SK-N-SH treated with all-trans-retinoic acid at 6 μM for 48 hours (cell line): ENCODE measurements around the gene OR9G1.

ENCODE experiments used
- ATAC-seq: fragments of 200-7000 bp; cut with Tn5 transposase; 3 replicates; pipeline ENCODE4 v1.9.1; 2020; ENCODE audit warnings: mild to moderate bottlenecking, moderate library complexity
- ARNTL ChIP-seq: fragments of 450-650 bp; formaldehyde crosslinking; IDR thresholded peaks from 2 replicates; pipeline ENCODE4 v1.5.0; 2020; ENCODE audit warnings: low read depth, mild to moderate bottlenecking, moderate library complexity, borderline replicate concordance
- CSDC2 ChIP-seq: fragments of 250-450 bp; sonication (Bioruptor Pico); IDR thresholded peaks from 2 replicates; pipeline ENCODE4 v1.5.0; 2020; ENCODE audit warnings: mild to moderate bottlenecking, moderate library complexity
- CSRNP3 ChIP-seq: fragments of 250-450 bp; sonication (Bioruptor Pico); IDR thresholded peaks from 2 replicates; pipeline ENCODE4 v1.5.1; 2021; ENCODE audit warnings: mild to moderate bottlenecking, moderate library complexity
- ESRRG ChIP-seq: fragments of 250-450 bp; sonication (Bioruptor Pico); IDR thresholded peaks from 2 replicates; pipeline ENCODE4 v1.6.1; 2021; ENCODE audit warnings: mild to moderate bottlenecking
- GLIS3 ChIP-seq: fragments of 250-450 bp; sonication (Bioruptor Pico); IDR thresholded peaks from 2 replicates; pipeline ENCODE4 v1.5.0; 2020; ENCODE audit warnings: mild to moderate bottlenecking, moderate library complexity
- ISL1 ChIP-seq: fragments of 250-450 bp; sonication (Bioruptor Pico); IDR thresholded peaks from 2 replicates; pipeline ENCODE4 v2.1.2; 2022; ENCODE audit warnings: mild to moderate bottlenecking, moderate library complexity
- OSR1 ChIP-seq: fragments of 250-450 bp; sonication (Bioruptor Pico); IDR thresholded peaks from 2 replicates; pipeline ENCODE4 v1.8.0; 2022; ENCODE audit warnings: moderate library complexity, mild to moderate bottlenecking, inconsistent platforms
- PATZ1 ChIP-seq: fragments of 250-450 bp; sonication (Bioruptor Pico); IDR thresholded peaks from 2 replicates; pipeline ENCODE4 v1.8.0; 2020; ENCODE audit warnings: mild to moderate bottlenecking, moderate library complexity, borderline replicate concordance
- POU6F1 ChIP-seq: fragments of 250-450 bp; sonication (Bioruptor Pico); IDR thresholded peaks from 2 replicates; pipeline ENCODE4 v1.8.0; 2021; ENCODE audit warnings: low read depth, mild to moderate bottlenecking, moderate library complexity, borderline replicate concordance
- PPARA ChIP-seq: fragments of 250-450 bp; sonication (Bioruptor Pico); IDR thresholded peaks from 2 replicates; pipeline ENCODE4 v1.5.0; 2020; ENCODE audit warnings: mild to moderate bottlenecking, borderline replicate concordance
- RARB ChIP-seq: fragments of 250-450 bp; sonication (Bioruptor Pico); IDR thresholded peaks from 2 replicates; pipeline ENCODE4 v1.8.0; 2021; ENCODE audit warnings: mild to moderate bottlenecking, moderate library complexity
- SNAI2 ChIP-seq: fragments of 250-450 bp; sonication (Bioruptor Pico); IDR thresholded peaks from 2 replicates; pipeline ENCODE4 v1.5.0; 2020; ENCODE audit warnings: mild to moderate bottlenecking, moderate library complexity
- ZC3H10 ChIP-seq: fragments of 250-450 bp; sonication (Bioruptor Pico); IDR thresholded peaks from 2 replicates; pipeline ENCODE4 v1.5.1; 2021; ENCODE audit warnings: mild to moderate bottlenecking, moderate library complexity
- ZFP3 ChIP-seq: fragments of 250-450 bp; sonication (Bioruptor Pico); IDR thresholded peaks from 2 replicates; pipeline ENCODE4 v1.5.0; 2020; ENCODE audit warnings: mild to moderate bottlenecking, moderate library complexity
- ZFP30 ChIP-seq: fragments of 450-650 bp; formaldehyde crosslinking; IDR thresholded peaks from 2 replicates; pipeline ENCODE4 v1.5.0; 2022; ENCODE audit warnings: mild to moderate bottlenecking, moderate library complexity
- ZNF565 ChIP-seq: fragments of 450-650 bp; formaldehyde crosslinking; conservative IDR thresholded peaks from 2 replicates; pipeline ENCODE4 v1.5.0; 2020; ENCODE audit warnings: low read depth, mild to moderate bottlenecking, moderate library complexity
- ZNF70 ChIP-seq: fragments of 450-650 bp; formaldehyde crosslinking; IDR thresholded peaks from 2 replicates; pipeline ENCODE4 v1.5.0; 2020; ENCODE audit warnings: mild to moderate bottlenecking, moderate library complexity
- ZNF8 ChIP-seq: fragments of 450-650 bp; formaldehyde crosslinking; IDR thresholded peaks from 2 replicates; pipeline ENCODE4 v1.5.0; 2020; ENCODE audit warnings: mild to moderate bottlenecking, moderate library complexity
- TF ChIP-seq, protein P1 (sequence below): fragments of 250-450 bp; sonication (Bioruptor Pico); IDR thresholded peaks from 2 replicates; pipeline ENCODE4 v1.5.0; 2020; ENCODE audit warnings: mild to moderate bottlenecking, moderate library complexity
- TF ChIP-seq, protein P2 (sequence below): fragments of 250-450 bp; sonication (Bioruptor Pico); IDR thresholded peaks from 2 replicates; pipeline ENCODE4 v1.5.1; 2020; ENCODE audit warnings: low read depth, mild to moderate bottlenecking, moderate library complexity

OR9G1 gene

DNA sequence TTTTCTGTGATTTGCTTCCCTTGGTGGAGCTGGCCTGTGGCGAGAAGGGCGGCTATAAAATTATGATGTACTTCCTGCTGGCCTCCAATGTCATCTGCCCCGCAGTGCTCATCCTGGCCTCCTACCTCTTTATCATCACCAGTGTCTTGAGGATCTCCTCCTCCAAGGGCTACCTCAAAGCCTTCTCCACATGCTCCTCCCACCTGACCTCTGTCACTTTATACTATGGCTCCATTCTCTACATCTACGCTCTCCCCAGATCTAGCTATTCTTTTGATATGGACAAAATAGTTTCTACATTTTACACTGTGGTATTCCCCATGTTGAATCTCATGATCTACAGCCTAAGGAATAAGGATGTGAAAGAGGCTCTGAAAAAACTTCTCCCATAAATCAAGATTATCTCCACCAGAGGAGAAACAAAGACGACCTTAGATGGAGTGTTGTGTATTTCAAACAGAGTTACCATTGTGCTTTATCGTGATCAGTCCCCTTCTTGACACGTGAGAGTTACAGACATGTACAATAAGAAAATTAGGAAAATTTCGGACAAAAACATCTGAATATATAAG lies 2.1 kb downstream of the OR9G1 start:
- no peak for ATAC-seq
- TF ChIP-seq PPARA (CRISPR knock-in tag) (no peak), SNAI2 (no peak), ZNF8 (CRISPR knock-in tag) (no peak), ZC3H10 (CRISPR knock-in tag) (no peak), ARNTL (CRISPR knock-in tag) (no peak), GLIS3 (CRISPR knock-in tag) (no peak), ISL1 (no peak), ESRRG (CRISPR knock-in tag) (no peak), ZFP3 (CRISPR knock-in tag) (no peak), OSR1 (CRISPR knock-in tag) (no peak), RARB (CRISPR knock-in tag) (no peak), ZFP30 (CRISPR knock-in tag) (no peak)
- TF ChIP-seq, protein P1, sequence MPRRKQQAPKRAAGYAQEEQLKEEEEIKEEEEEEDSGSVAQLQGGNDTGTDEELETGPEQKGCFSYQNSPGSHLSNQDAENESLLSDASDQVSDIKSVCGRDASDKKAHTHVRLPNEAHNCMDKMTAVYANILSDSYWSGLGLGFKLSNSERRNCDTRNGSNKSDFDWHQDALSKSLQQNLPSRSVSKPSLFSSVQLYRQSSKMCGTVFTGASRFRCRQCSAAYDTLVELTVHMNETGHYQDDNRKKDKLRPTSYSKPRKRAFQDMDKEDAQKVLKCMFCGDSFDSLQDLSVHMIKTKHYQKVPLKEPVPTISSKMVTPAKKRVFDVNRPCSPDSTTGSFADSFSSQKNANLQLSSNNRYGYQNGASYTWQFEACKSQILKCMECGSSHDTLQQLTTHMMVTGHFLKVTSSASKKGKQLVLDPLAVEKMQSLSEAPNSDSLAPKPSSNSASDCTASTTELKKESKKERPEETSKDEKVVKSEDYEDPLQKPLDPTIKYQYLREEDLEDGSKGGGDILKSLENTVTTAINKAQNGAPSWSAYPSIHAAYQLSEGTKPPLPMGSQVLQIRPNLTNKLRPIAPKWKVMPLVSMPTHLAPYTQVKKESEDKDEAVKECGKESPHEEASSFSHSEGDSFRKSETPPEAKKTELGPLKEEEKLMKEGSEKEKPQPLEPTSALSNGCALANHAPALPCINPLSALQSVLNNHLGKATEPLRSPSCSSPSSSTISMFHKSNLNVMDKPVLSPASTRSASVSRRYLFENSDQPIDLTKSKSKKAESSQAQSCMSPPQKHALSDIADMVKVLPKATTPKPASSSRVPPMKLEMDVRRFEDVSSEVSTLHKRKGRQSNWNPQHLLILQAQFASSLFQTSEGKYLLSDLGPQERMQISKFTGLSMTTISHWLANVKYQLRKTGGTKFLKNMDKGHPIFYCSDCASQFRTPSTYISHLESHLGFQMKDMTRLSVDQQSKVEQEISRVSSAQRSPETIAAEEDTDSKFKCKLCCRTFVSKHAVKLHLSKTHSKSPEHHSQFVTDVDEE (CRISPR knock-in tag), result no peak

DNA sequence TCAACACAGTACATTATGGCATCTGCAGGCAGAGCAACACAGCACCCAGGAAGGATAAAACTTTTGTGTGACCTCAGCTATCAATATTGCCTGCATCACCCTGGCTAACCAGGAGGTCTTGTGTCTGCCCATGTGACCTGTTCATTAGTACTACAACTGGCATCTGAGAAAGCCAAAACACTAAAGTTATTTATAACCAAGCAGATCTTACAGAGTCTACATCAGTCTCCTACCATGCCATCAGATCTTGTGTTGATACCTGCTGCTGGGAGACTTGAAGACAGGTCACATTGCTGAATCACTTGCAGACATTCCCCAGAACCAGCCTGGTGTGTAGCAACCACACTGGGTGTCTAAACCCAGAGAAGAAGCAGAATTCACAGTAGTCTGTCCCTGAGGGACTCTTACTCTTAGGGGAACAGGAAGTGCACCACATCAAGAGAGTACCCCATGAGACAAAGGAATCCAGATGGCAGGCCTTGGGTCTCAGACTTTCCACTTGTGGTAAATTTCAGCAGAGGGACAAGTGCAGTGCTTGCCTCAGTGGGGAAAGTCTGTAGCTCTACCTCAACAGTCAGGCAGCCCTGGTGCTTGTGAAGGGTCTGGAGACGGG lies 7.0 kb downstream of the OR9G1 start:
- no peak for ATAC-seq
- no peak for TF ChIP-seq POU6F1 (CRISPR knock-in tag)
- TF ChIP-seq, protein P1 (CRISPR knock-in tag), result no peak
- no peak for TF ChIP-seq ISL1
- no peak for TF ChIP-seq CSDC2 (CRISPR knock-in tag)
- TF ChIP-seq CSRNP3 (CRISPR knock-in tag), result no peak
- TF ChIP-seq PPARA (CRISPR knock-in tag), result no peak
- TF ChIP-seq PATZ1 (CRISPR knock-in tag), result no peak
- no peak for TF ChIP-seq ZNF565 (CRISPR knock-in tag)
- TF ChIP-seq ESRRG (CRISPR knock-in tag), result no peak
- TF ChIP-seq, all 23 proteins: peak for 0

DNA sequence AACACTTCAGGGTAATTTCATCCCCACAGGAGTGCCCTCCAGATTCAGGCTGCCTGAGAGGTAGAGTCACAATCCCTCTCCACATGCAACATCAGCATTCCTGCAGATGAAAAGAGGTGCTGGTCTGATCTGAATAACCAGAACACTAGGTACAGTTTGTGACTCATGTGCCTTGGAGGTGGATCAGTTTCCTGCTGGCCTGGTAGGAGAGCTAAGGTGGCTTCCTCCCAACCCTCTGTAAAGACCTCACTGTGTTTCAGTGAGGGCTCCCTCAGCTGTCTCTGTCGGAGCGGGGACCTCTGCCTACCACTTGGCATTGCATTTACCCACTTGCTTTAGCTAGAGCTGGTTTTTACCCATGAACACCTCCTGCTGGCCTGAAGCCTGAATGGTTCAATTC lies 7.6 kb downstream of the OR9G1 start:
- ATAC-seq, result no peak
- TF ChIP-seq ZNF70 (CRISPR knock-in tag) (no peak), ZNF565 (CRISPR knock-in tag) (no peak), SNAI2 (no peak), ARNTL (CRISPR knock-in tag) (no peak), RARB (CRISPR knock-in tag) (no peak), ISL1 (no peak), ZFP3 (CRISPR knock-in tag) (no peak)
- TF ChIP-seq, protein P1 (CRISPR knock-in tag), result no peak
- TF ChIP-seq, protein P2, sequence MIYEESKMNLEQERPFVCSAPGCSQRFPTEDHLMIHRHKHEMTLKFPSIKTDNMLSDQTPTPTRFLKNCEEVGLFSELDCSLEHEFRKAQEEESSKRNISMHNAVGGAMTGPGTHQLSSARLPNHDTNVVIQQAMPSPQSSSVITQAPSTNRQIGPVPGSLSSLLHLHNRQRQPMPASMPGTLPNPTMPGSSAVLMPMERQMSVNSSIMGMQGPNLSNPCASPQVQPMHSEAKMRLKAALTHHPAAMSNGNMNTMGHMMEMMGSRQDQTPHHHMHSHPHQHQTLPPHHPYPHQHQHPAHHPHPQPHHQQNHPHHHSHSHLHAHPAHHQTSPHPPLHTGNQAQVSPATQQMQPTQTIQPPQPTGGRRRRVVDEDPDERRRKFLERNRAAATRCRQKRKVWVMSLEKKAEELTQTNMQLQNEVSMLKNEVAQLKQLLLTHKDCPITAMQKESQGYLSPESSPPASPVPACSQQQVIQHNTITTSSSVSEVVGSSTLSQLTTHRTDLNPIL (CRISPR knock-in tag), result no peak
